Limb (tissue), 2 donors: ENCODE results near the gene CTU2.
"Not testable (repeated sequence)": the region's sequence is repeated elsewhere in the genome, so short reads cannot be mapped to it uniquely, and the experiment has no call there.

Source experiments
- DNase-seq, 2 donors: peaks; one replicate each; pipeline ENCODE4 v3.0.0-alpha.2; 2016; ENCODE audit errors: extremely low spot score in 2 of 2

Gene CTU2

DNA sequence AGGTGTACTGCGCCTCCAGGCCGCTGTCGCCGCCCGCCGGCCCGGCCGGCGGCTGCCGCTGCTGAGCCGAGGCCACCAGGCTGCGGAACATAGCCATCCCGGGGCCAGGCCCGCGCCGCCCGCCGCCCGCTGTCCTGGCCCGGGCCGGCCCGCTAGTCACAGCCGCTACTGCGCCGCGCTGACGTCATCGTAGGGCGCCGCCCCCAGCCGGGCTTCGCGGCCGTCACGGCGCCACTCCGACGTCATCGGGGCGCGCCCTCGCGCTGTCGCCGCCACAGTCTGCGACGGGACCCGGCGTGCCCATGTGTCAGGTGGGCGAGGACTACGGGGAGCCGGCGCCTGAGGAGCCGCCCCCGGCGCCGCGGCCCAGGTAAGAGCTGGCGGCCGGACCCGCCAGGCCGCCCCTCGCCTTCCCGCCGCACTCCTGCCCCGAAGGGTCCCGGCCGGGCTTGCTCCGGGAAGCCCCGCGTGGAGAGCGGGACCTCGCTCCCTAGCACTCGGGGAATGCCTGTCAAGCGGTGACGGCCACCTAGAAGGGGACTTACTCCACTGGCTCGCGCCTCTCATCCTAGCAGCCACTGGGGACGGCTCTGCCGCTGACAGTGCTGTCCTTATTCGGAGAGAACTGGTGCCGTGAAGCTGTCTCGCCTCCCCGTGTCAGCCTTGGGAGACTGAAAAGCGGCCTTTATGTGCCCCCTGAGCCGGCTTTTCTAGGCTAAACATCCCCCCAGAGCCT is at the start of gene CTU2, which contains the start of gene RNF166:
Gene CTU2 (plus strand): TSS at position 275 of the 736 bp plus-strand sequence. CDS start 28 bp downstream, at position 303.
Gene RNF166 (minus strand): TSS at position 180 of the 736 bp plus-strand sequence. CDS start 83 bp downstream, at position 97.
- DNase-seq = peak; percentile 91 to 94

DNA sequence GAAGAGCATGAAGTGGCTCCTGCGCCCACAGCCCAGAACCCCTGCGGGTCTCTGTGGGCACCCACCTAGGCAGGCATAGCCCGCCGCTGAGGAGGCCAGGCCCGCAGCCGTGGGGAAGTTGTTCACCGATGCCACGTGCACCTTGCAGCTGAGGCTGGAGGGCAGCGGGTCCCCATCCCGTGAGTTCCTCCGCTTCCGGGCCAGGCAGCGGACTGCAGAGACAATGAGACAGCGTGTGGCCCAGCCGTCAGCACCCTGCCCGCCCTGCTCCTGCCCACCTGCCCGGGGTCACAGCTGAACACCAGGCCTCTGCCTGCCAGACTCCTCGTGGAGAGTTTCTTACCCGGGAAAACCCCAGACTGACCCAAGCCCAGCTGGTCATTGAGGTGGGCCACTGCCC is 48.9 kb upstream of the CTU2 start:
- no peak for DNase-seq

DNA sequence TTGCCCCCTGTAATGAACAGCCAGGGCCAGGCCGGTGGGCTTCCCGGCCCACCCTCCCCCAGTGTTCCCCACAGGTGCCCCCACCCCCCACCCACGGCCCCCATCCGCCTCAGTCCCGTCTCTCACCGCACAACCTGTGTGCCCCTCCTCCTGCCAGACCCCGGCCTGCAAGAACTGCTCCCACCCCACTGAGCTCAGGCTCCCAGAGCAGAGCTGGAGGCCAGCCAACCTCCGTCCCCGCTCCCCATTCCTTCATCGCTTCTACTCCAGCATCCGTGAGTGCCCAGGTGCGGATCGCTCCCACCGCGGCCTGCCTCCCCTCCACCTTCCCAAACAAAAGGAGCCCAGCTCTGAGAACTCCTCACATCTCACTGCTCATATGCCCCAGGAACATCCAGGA is 47.6 kb upstream of the CTU2 start:
- peak in 1 of 2 donors; percentile 26 for DNase-seq

DNA sequence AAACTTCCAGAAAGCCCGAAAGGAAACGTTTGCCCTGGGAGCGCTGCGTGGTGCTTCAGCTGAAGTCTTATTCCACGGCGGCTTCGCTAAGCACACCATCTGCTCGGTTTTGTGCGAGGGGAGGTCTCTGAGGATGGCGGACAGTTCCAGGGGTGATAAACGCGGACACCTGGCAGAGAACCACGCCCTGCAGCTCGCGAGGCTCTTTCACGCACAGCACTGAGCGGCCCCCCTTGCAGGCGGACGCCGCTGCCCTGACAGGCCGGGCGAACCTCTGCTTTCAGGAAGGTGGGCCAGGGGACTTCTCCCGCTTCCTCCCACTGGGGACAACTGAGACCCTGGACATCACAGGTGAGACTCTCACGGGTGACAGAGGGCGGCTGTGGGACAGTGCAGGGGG is 47.1 kb upstream of the CTU2 start:
- DNase-seq = no peak

DNA sequence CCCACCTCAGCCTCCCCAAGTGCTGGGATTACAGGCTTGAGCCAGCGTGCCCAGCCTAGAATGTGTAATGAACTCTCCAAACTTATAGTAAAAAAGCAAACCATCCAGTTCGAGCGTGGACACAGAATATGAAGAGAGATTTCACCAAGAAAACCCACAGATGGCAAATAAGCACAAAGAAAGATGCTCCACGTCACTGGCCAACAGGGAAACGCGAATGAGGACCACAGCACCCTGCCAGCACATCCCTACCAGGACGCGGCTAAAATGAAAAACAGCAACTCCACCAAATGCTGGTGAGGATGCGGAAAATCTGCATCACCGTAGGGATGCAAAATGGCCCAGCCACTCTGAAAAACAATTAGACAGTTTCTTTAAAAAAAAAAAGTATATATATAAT is 44.8 kb upstream of the CTU2 start:
- DNase-seq = no peak

DNA sequence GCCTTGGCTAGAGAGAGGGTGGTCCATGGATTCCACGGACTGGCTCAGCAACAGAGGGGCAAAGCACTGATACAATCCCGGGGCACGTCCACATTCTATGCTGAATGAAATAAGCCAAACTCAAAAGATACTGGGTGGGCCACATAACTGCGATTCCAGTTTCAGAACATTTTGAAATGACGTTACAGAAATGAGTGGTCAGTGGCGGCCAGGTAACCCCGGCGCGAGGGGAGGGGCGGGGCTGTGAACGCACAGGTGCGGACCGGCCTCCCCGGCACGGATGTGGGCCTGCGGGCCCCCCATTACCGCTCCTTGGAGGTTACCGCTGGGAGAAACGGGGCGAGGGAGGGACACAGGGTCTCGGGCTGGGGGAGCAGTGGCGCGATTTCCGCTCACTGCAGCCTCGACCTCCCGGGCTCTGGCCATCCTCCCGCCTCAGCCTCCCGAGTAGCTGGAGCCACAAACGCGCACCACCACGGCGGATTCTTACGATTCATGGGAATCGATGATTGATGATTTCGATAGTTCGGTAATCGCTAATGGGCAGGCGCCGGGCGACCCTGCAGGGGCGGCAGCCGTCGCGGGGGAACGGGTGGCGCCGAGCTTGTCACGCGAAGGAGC is 44.0 kb upstream of the CTU2 start:
- DNase-seq = no peak

DNA sequence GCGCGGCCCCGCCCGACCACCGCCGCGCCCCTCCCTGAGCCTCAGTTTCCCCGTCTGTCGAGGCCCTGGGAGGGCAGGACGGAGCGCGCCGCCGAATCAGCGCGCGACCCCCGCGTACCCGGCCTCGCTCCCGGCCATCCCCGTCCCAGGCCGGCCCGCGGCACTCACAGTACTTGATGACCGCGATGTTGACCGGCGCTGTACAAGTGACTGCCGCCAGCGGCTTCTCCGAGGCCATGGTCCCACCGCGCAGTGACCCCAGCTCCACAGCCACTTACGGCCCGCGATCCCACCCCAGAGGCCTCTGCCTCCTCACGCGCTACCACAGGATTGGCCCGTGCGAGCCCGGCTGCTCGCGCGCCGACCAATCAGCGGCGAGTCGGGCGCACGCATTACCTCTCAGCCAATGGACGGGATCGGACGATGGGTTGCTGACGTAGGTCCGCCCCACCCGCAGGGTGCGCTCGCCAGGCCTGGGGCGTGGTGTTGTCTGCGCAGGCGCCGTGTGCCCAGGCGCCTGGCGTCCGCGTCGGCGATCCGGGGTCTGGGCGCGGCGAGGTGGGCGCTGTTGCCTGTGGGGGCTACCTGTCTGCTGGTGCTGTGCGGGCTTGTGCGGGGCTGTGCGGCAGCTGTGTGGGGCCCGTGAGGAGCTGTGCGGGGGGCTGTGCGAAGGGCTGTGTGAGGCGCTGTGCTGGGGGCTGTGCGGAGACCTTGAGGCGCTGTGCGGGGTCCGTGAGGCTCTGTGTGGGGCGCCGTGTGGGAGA is 43.3 kb upstream of the CTU2 start, which contains the start of gene MVD:
Gene MVD (minus strand): TSS at position 249 of the 764 bp plus-strand sequence. CDS start 11 bp downstream, at position 238.
- DNase-seq = peak; percentile 98

DNA sequence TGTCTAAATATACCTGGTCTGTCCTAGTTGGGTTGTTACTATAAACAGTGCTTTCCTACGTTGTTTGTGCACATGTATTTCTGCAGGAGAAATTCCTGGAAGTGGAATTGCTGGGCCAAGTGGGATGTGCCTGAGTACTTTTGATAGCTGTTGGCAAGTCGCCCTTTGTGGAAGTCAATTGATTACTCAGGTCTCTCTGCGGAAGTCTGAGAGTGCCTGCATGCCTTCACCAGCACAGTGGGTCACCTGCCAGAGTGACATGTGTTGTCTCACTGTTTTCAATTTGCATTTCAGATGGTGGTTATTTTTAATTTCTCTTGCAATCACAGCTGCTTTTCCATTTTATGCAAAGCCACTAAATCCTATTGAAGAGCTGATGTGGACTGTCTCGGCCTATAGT is 41.2 kb upstream of the CTU2 start:
- peak in 1 of 2 donors; percentile 23 for DNase-seq

DNA sequence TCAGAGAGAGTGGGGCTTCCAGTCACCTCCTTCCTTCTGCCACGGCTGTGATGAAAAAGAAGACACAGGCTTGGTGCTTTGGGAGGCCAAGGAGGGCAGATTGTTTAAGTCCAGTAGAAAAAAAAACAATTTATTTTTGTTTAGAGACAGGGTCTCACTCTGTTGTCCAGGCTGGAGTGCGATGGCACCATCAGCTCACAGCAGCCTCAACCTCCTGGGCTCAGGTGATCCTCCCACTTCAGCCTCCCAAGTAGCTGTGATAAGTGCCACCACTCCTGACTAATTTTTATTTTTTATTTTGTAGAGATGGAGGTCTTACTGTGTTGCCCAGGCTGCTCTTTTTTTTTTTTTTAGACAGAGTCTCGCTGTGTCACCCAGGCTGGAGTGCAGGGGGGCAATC is 40.7 kb upstream of the CTU2 start:
- no peak for DNase-seq

DNA sequence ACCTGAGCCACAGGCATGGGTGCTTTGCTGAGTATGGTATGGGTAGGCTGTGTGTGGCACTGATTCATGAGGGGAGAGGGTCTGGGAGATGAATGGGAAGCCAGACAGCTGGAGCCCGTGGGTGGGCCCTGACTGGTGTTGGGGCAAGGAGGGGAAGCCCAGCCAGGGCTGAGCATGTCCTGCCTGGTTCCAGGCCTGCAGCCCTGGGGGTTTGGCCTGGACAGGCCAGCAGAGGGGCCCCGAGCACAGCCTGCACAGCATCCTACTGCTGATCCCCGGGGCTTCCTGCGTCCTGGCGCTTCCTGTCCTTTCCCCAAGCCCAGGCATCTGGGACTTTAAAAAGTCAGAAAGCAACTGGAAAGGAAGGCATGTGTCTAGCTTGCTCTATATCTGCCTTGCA is 38.8 kb upstream of the CTU2 start:
- no peak for DNase-seq

DNA sequence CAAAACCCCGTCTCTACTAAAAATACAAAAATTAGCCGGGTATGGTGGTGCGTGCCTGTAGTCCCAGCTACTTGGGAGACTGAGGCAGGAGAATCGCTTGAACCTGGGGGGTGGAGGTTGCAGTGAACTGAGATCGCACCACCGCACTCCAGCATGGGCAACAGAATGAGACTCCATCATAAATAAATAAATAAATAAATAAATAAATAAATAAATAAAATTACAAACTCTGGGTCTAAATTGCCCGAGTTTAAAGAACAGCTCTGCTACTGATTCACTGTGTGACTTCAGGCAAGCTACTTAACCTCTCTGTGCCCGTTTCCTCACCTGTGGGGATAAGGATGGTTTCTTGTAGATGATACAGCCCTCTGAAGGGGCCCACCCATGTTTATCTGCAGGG is 36.8 kb upstream of the CTU2 start:
- not testable (repeated sequence) for DNase-seq

DNA sequence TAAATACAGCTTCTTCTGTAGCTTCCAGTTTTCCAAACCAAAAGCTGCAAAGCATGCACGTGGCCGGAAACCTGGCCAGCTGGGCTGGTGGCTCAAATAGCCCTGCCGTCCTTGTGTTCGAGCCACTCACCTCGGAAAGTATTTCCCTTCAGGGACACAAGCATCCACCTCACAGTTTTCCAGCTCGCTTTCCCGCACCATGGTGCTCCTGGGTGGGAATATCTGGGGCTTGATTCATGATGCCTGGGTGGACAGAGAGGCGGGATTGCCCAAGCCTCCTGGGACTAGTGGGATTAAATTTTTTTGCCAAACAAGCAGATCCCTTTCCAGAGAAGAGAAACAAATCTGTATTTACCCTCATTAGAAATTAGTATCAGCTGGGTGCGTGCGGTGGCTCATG is 36.3 kb upstream of the CTU2 start:
- DNase-seq = no peak

DNA sequence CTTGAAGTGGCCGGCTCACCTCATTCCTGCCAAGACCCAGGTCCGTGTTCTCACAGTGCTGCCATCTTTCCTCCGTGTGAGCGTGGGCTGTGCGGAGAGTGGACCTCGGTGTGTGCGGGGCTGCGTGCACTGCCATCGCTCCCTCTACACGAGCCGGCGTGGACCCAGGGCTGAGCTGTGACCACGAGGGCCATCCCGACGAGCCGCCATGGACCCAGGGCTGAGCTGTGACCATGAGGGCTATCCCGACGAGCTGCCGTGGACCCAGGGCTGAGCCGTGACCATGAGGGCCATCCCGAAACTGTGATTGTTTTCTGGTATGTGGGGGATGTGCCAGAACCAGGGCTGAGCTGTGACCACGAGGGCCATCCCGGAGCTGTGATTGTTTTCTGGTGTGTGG is 34.5 kb upstream of the CTU2 start:
- no peak for DNase-seq

DNA sequence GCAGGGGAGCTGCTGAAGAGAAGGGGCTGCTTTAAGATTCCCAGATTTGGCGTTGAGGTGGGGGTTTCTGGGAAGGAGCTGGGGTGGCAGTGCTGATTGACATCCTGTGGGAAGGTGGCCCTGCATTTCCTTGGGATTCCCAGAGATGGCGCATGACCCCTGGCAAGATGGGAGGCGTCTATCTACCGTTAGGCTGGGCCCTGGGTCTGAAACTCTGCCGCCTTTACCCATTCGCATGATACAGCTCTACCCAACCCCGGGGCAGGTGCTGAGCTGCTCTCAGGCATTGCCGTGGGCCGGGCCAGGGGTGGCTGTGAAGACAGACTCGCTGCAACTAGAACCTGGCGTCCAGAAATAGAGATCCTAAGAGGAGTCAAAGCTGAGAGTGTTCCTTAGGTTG is 33.5 kb upstream of the CTU2 start:
- DNase-seq = no peak

DNA sequence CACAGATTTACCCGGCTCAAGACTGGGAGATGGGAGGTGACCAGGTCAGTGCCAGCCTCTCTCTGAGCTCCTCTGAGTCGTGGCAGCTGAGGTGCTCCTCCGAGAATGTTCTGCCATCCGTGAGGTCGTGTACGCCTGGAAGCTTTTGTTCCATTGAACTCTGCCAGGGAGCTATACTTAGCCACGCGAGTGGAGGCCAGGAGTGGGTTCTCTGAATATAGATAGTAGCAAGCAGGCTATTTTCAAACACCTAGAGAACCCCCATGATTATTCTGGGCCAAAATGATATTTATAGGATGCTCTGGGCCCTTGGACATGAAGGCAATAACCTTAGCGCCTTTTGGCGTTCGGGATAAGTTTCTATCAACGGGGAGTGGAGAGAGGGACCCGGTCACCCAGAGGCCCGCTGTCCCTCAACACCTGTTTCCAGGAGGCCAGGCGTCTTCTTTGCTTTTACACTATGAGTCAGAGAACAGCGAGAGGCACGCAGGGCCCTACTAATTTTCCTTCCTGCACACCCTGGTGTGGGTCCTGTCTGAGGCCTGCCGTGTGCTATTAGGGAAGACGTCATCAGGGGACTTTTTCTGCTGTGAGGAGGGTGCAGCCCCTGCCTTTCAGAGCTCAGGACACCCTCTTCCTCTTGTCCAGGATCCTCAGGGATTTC is 32.5 kb upstream of the CTU2 start:
- DNase-seq = no peak

DNA sequence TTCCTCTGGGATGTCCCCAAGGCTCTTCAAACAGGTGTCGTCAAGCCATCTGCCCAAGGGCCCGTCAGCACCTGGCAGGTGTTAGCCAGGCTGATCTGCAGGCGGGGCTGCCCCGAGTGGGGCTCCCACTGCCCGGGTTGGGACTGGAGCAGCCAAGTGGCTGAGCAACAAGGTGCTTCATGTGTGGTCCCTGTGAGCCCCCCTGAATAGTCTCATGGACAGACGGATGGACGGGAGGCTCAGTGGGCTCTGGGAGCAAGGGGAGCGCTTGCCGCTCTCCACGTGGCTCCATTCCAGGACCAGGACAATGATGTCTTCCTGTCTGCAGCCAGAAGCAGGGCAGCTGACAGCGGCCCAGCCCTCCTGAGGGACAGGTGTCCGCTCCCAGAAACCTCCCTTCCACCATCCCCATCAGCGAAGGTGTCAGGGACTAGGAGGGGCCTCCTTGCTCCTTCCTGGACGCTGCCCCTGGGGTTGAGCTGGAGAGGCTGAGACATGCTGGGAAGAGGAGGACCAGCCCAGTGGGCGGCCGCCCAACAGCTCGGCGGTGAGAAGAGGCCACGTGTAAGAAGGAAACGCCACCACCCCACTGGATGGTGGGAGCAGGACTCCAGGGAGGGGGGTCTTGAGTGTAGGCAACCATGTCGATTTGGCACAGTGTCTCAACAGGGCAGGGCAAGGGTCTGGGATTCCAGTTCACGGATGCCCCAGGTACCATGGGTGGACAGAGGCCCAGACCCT is 29.6 kb upstream of the CTU2 start:
- no peak for DNase-seq

DNA sequence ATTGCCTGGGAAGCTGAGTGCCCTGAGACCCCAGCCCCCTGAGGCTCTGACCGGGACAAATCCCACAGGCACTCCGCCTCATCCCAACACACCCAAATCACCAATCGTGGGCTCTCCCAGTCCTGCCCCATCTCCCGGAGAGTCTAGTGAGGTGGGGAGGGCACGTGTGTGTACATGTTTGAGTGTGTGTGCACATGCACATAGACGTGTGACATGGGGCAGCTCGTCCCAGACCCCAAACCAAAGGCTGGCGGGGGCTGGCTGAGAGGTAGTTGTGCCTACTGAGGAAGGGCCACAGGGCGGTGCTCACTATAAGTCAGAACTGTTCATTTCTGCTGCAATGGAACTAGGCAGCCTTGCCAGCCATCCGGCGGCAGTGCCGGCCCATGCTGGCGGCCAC is 28.6 kb upstream of the CTU2 start:
- no peak for DNase-seq

DNA sequence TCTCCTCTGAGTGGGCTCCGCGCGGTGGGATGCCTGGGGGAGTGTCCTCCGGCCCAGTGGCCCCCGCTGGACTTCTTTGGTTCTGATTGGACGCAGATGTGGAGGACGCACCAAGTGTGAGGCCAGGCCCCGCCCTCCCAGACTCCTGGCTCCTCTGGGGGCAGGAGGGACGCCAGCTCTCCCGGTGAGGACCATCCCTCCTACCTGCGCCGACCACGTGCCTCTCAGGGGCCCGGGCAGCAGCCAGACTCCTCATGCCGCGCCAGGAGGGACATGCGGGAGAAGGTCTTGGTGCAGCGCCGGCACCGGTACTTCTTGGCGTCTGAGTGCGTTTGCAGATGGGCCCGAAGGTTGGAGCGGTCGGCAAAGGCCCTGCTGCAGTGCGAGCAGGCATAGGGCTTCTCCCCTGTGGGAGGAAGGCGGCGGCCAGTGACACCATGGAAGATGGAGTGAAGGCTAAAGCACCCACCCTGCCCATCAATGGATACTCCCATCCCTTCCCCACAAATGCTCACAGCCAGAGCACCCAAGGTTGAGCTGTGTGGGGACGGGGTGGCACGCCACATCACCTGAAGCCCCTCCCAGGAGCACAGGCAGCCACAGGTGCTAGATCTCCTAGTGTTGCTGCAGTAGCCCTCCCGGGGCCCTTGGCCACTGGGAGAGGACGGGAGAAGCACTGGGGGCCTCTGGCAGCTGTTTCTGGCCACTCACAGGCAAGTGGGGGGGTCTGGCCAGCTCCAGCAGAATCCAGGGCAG is 27.9 kb upstream of the CTU2 start:
- DNase-seq = no peak

DNA sequence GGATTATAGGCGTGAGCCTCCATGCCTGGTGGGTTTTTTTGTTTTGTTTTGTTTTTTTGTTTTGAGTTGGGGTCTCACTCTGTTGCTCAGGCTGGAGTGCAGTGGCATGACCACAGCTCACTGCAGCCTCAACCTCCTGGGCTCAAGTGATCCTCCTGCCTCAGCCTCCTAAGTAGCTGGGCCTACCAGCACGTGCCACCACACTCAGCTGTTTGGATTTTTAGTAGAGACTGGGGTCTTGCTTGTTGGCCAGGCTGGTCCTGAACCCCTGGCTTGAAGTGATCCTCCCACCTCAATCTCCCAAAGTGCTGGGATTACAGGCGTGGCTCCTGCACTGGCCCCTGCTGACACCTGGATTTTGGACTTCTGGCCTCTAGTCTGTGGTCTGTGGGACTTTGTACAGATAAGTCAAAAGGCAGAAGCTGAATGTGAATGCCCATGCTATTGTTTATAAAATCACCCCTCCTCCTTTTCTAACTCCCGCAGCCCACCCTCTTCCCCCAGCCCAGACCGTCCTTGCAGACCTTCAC is 25.7 kb upstream of the CTU2 start:
- no peak for DNase-seq

DNA sequence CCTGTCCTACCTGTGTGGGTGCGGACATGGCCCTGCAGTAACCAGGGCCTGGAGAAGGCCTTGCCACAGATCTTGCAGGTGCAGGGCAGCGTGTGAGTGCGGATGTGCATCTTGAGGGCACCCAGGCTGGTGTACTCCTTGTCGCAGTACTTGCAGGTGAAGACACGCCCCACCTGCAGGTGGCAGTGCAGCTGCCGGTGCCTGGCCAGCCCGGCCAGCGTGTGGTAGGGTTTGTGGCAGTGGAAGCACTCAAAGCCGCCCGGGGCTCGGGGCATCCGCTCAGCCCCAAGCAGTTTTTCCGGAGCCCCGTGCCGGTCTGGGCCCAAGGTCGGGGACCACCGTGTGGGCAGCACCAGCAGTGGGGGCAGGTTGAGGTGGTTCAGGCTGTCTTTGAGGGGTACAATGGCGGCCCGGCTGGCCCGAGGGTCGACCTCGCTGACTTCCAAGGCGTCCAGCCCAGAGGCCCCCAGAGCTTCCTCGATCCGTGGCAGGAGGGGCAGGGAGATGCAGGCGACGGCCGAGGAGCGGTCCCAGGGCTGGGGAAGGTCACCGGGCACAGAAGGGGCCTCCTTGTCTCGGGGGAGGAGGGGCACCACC is 25.1 kb upstream of the CTU2 start:
- DNase-seq = no peak
